Activated CD8-positive, alpha-beta memory T cell treated with anti-CD3 and anti-CD28 coated beads, Interleukin-2, amount 50 U/mL, for 48 hours (primary cell): ENCODE data around the gene GLRA1.
"Not testable (repeated sequence)": the region's sequence is repeated elsewhere in the genome, so short reads cannot be mapped to it uniquely, and the experiment has no call there.

Source experiments
- DNase-seq: peaks from one replicate; pipeline ENCODE4 v3.0.0-alpha.2; 2020

GLRA1 gene

DNA sequence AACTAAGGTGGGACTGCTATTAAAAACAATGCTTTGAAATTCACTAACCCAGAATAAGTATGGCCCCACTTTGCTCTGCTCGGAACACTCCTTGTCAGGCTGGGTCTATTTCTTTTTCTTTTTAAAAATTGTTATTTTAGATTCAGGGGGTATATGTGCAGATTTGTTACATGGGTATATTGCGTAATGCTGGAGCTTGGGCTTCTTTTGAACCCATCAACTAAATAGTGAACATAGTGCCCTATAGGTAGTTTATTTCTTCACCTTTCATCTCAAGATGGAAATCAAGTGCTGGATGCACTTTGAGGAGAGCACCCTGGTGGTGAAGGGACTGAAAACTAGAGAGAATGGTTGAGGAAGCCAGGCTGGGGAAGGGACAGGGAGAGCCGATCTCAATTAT is 51.0 kb downstream of the GLRA1 start:
- DNase-seq = no peak

DNA sequence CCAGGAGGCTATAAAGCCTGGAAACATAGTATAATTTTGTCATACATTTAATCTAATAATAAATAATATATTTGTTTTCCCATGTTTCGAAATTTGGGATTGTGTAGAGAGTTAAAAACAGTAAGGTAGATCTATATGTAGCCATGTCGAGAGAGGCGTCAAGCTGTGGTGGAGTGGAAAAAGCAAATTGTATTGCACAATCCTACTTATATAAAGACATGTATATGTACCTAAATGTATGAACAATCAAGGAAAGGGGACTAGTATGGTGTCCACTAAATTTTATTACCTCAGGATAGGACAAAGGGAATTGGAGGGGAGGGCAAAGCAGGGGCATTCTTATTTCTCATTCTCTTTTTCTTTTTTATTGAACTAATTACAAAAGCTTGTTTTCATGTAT is 52.0 kb downstream of the GLRA1 start:
- DNase-seq = no peak

GRCh38 chr5:151870820-151871219 is 53.8 kb downstream of the GLRA1 start:
- no peak for DNase-seq

GRCh38 chr5:151870271-151870670 is 54.4 kb downstream of the GLRA1 start:
- DNase-seq = no peak

DNA sequence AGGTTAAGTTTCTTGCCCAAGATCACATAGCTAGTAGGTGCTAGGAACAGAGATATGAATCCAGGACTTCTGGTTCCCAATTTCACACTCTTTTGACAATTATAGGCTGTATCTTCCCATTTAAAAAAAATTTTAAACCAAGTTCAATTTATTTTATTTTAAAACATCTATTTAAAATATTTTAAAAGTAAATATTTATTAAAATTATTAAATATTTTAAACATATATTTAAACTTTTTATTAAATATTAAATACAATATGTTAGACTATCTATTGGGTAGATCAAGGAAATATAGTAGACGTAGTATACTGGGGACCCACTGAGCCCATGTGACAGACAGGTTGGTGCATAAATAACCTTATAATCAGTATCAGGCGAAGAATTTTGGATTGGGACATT is 54.8 kb downstream of the GLRA1 start:
- no peak for DNase-seq

DNA sequence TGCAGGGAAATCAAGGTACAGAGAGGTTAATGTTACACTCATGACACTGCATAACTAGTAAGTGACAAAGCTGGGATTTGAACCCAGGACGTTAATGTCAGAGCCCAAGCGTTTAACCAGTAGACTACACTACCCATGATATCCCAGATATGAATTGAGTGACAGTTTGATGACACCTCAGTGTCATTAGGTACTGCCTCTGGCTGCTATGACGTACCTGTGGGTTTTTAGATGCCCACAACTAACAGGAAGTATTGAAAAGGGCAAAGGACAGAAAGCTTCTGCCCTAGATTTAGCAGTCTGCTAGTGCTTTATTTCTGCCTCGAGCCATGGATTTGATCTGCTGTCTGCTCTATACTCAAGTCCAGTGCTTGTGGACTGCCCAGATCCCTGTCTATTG is 56.2 kb downstream of the GLRA1 start:
- DNase-seq = no peak

DNA sequence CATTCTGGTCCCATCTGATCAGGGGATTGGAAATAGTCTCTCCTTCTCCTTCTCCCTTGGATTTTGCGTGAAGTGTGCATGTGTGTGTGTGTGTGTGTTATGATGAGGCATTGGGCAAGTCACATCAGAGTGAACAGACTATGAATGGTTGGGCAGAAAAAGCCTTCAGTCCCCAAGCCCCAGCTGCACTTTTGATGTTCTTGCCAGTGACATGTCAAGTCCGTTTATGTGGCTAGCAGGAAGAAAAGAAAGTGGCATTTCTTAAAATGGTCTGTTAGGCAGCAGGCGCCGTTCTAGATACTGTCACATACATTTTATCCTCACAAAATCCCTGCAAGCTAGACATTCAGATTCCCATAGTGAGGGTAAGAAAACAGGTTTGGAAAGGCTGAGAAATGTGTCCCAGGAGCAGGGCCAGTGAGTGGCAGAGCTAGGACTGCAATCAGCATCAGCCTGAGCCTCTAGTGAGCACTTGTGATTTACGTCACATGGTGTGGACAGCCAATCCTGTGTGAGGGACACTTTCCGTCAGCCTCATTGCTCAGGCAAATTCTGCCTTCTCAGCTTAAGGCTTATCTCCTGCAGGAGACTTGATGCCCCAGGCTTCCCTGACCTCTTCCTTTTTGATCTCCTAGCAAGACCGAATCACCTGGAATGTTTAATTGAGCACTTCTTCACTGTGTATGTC is 60.4 kb downstream of the GLRA1 start:
- DNase-seq = no peak

DNA sequence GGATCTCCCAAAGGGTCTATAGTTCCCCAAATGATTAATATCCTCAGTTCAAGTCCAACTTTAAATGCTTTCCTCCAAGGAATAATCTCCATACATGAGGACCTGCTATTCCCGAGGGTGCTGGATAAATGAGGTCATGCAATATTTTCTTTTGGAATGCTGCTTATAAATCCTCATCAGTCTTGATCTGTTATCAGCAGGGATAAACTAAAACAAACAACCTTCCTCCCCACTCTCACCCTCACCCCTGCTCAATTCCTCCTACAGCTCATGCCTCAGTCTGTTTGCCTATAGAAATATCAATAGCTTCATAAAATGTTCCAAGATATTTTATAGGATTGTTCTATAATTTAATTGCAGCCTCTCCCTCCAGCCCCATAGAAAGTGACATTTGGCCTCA is 61.1 kb downstream of the GLRA1 start:
- no peak for DNase-seq

- no peak for DNase-seq
Observed at GRCh38 chr5:151862811-151863472, 61.7 kb downstream of the GLRA1 start.

DNA sequence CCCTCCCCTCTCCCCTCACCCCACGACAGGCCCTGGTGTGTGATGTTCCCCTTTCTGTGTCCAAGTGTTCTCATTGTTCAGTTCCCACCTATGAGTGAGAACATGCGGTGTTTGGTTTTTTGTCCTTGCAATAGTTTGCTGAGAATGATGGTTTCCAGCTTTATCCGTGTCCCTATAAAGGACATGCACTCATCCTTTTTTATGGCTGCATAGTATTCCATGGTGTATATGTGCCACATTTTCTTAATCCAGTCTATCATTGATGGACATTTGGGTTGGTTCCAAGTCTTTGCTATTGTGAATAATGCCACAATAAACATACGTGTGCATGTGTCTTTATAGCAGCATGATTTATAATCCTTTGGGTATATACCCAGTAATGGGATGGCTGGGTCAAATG is 63.8 kb downstream of the GLRA1 start:
- not testable (repeated sequence) for DNase-seq

- no peak for DNase-seq
Observed at GRCh38 chr5:151856861-151857260, 67.8 kb downstream of the GLRA1 start.

DNA sequence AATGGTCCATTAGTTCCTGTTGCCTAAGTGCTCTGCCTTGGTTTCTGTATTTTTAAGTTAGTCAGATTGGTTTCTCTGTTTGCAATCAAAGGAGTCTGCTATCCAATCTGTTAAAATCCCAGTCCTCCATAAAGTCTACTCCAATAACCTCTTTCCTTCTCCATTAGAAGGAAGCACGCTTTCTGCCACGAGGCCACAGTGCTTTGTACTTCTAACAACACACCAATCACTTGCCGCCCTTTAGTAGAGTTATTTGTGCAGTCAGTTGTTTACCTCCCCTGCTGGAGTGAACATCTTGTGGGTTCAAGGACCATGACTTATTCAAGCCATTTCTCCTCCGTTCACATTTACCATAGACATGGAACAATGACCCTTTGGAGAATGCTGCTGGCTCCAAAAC is 69.0 kb downstream of the GLRA1 start:
- no peak for DNase-seq

DNA sequence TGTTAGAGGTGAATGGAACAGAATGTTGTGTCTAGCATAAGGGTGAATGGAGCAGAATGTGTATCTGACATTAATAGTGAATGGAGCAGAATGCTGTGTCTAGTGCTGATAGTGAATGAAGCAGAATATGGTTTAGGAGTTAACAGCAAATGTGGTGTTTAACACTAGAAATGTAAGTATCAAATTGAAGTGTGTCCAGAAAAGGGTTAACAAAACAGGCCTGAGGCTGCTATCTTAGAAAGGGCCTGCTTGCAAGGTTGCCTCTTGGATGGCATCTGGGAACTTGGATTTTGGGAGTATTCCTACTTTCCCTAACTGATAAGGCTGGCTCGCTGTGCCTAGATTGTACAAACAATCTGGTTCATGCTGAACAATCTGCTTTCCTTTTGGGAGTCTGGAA is 76.8 kb downstream of the GLRA1 start:
- DNase-seq = no peak

DNA sequence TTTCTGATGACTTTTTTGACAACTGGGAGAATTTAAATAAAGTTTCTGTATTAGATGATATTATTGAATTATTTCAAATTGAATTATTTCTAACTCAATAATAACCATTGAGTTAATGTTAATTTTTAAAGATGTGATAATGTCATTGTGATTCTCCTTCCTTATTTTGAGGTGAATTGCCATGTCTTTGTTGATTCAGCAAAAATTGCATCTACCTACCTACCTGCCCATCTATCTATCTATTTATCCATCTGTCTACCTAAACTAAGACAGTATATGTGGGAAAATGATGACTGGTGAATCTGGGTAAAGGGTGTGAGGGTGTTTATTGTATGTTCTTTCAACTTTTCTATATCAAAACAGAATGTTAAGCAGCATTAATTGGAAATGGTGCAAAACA is 77.9 kb downstream of the GLRA1 start:
- DNase-seq = no peak

DNA sequence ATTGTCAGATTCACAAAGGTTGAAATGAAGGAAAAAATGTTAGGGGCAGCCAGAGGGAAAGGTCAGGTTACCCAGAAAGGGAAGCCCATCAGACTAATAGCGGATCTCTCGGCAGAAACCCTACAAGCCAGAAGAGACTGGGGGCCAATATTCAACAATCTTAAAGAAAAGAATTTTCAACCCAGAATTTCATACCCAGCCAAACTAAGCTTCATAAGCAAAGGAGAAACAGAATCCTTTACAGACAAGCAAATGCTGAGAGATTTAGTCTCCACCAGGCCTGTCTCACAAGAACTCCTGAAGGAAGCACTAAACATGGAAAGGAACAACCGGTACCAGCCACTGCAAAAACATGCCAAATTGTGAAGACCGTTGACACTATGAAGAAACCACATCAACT is 91.8 kb downstream of the GLRA1 start:
- DNase-seq = not testable (repeated sequence)

- DNase-seq = no peak
Observed at GRCh38 chr5:151829370-151829769, 95.3 kb downstream of the GLRA1 start.

GRCh38 chr5:151825445-151825844 is 99.2 kb downstream of the GLRA1 start:
- DNase-seq = no peak

- DNase-seq = no peak
Observed at GRCh38 chr5:151822141-151822540, 102.5 kb downstream of the GLRA1 start.

DNA sequence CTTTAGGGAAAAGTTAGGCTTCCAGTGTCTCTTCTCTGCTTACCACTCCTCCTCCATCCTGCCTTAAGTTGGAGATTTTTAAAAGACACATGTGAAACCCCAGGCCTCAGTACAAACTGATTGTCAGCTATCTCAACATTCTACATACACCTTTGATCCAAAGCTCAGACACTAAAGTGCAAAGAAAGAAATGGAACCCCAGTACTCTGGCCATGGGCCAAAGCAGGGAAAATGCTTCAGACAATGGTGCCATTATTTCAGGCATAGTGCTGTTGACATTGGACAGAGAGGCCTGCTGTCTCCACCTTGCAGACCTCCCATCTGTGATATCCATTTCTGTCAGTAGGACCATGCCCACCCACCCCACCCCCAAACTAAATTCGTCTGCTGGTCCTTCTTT is 103.7 kb downstream of the GLRA1 start:
- no peak for DNase-seq

GRCh38 chr5:151820271-151820670 is 104.4 kb downstream of the GLRA1 start:
- no peak for DNase-seq

DNA sequence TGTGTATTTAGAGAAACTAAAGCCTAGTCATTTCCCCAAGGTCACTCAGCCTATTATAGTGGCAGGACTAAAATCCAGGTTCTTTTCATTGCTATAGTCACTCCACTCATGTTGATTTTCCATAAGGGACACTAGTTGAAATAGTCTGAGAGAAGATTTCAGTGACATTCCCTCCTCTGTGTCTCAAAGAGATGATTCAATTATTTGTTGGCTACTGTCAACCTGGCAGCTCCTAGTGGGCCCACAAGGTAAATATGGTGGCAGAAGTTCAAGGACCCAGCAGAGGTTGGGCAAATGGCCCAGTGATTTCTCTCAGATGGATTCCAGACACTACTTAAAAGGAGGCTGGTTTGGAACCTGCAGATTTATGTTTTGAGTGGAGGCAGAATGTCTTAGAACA is 104.8 kb downstream of the GLRA1 start:
- no peak for DNase-seq

GRCh38 chr5:151815051-151815450 is 109.6 kb downstream of the GLRA1 start:
- DNase-seq = no peak

GRCh38 chr5:151812757-151813309 is 111.8 kb downstream of the GLRA1 start:
- no peak for DNase-seq

DNA sequence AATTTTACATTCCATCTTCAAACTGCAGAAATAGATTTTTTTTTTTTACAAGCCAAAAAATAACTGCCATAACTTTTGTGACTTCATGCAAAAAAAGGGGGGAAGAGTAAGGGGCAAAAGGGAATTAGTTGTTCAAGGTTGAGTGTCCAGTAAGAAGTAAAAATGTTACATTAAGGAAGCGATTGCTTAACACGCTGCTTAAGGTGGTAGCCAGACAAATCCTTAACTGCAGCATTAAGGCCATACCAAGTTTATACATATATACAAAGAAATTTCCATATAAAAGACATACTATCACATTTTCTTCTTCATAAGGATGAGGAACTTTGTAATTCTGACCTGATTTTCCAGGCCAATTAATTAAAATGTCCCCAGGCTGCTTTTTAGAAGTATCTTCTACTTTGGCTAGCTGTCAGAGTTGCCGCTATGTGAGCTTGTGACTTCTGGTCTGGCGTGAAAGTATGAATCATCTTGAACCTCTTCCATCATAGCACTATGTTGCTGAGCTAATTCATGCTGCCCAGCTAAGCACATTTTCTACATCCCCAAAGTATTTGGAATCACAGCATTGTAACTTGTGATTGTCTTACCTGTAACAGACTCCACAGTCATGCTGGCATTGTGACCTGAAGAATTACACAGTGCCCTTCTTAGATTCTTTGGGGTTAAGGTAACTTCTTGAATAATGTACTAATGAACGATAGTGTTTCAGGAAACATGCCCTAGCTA is 112.9 kb downstream of the GLRA1 start:
- no peak for DNase-seq
